Mononuclear cell (primary cell): Measurements from ENCODE around the gene RCE1. TPM values are rescaled to one million over a fixed set of nuclear protein-coding genes. Genes with fewer than 3 reads are reported as not detected.

Experiments used
- H3K27me3 ChIP-seq: 2 replicates; pipeline ENCODE4 v1.6.0; 2011; ENCODE audit warnings: low read length, control low read depth; ENCODE audit not compliant: insufficient read depth
- H3K4me1 ChIP-seq: 2 replicates; pipeline ENCODE4 v1.5.1; 2011; ENCODE audit warnings: mild to moderate bottlenecking, low read length, control low read depth; ENCODE audit not compliant: insufficient read depth
- H3K4me3 ChIP-seq: 2 replicates; pipeline ENCODE4 v1.5.1; 2011; ENCODE audit warnings: mild to moderate bottlenecking, low read length, moderate library complexity
- H3K9me3 ChIP-seq: 2 replicates; pipeline ENCODE4 v1.5.1; 2011; ENCODE audit warnings: low read depth, mild to moderate bottlenecking, control low read depth, low read length
- total RNA-seq: library from RNA; depleted of rRNA; stranded (reverse); fragments of >200 nt; gene quantifications from one replicate; pipeline ENCODE4 v1.2.3, GENCODE V29; 2012

Gene RCE1
- total RNA-seq, 1 donor: 20.9 TPM

DNA sequence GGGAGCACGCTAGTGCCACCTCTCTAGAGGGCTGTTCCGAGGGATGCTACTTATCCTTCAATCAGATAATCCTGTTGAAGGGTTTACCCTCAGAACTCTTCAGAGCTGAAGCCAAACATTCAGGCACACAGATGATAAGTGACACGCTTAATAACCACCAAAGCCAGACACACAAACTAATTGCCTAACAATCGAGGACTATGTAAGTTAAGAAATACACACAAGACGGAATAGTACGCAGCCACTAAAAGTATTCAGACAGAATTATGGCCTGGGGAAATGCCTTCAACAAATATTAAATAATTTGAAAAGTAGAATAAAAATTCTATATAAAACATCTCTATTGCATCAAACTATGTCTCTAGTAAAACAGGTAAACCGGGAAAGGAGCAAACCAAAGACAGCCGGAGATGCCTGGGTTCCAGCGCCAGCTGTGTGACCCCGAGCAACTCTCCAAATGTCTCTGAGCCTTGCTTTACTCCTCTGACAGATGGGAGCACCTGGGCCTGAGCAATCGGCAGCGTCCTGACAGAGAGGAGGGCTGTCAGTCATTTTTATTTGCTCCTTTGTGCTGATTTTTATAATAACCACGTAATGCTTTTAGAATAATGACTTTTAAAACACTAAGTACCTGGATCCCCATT is 25.0 kb downstream of the RCE1 start:
- no peaks in the 10 kb centered on the region for H3K9me3 ChIP-seq
- no peak overlapping the region for H3K4me3 ChIP-seq
- no peaks in the 10 kb centered on the region for H3K27me3 ChIP-seq
- H3K4me1 ChIP-seq: peaks cover 8% of the 10 kb centered on the region

DNA sequence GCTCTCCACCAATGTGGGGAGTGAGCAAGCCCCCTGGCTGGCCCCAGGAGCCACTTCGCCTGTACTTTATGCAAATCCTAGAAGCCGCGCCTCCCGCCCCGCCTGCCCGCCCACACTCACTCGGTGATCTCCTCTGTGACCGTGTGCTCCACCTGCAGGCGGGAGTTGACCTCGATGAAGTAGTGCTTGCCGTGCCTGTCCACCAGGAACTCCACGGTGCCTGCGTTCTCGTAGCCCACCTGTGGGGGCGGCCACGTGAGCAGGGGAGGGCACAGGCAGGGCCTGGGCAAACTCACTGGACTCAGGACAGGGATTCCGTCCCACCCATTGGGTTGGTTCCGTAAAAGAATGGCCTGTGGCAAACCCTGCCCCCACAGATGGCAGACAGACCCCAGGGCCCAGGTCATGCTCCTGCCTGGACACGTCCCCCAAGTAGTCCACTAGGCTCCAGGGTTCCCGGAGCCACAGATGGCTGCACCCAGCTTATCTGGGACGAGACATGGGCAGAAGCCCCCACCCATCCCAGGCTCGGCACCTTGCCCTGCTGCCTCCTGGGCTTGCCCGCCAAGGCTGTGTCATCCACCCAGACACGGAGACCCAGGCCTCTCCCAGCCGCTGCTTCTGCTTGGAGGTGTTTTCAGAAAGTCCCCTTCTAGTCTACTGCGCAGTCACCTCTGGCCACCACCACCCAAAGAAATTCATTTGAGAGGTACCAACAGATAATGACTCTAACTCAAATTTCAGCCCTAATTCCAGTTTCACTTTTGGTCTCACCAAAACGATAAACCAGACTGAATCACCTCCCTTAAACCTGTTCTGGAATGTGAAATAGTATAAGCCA is 25.7 kb downstream of the RCE1 start:
- Histone ChIP-seq H3K9me3 (no peaks in the 10 kb centered on the region), H3K4me3 (no peak overlapping the region), H3K27me3 (no peaks in the 10 kb centered on the region), H3K4me1 (peaks cover 8% of the 10 kb centered on the region)

DNA sequence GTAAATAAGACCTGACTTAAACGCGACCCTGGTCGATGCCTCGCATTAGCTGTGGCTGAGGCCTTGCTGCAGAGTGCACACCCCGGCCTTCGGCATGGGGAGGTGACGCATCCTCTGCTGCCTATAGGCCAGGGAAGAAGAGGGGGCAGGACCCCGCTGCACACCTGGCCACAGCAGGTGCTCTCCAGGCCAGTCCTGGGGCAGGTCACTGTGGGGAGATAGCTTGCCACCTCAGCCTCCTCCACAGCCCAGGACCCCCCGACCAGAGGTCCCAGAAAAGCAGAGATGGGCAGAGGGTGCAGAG is 26.3 kb downstream of the RCE1 start:
- Histone ChIP-seq H3K4me3 (no peak overlapping the region), H3K9me3 (no peaks in the 10 kb centered on the region), H3K27me3 (no peaks in the 10 kb centered on the region), H3K4me1 (peaks cover 8% of the 10 kb centered on the region)

DNA sequence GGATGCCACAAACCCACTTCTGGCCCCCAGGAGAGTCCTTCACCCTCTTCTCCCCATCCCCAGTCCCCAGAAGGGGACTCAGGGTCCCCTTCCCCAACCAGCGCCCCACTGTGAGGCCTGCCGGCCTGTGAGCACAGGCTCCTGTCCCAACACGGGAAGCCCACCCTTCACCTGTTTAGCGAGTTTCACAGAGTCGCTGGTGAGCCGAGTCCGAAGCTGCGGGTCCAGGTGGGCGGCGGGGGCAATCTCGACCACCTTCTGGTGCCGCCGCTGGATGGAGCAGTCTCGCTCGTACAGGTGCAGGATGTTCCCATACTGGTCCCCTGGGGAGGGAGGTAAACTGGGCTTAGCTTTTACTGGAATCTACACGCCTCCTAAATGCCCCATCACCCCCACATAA is 26.9 kb downstream of the RCE1 start:
- Histone ChIP-seq H3K4me1 (peaks cover 8% of the 10 kb centered on the region), H3K4me3 (no peak overlapping the region), H3K27me3 (no peaks in the 10 kb centered on the region), H3K9me3 (no peaks in the 10 kb centered on the region)

DNA sequence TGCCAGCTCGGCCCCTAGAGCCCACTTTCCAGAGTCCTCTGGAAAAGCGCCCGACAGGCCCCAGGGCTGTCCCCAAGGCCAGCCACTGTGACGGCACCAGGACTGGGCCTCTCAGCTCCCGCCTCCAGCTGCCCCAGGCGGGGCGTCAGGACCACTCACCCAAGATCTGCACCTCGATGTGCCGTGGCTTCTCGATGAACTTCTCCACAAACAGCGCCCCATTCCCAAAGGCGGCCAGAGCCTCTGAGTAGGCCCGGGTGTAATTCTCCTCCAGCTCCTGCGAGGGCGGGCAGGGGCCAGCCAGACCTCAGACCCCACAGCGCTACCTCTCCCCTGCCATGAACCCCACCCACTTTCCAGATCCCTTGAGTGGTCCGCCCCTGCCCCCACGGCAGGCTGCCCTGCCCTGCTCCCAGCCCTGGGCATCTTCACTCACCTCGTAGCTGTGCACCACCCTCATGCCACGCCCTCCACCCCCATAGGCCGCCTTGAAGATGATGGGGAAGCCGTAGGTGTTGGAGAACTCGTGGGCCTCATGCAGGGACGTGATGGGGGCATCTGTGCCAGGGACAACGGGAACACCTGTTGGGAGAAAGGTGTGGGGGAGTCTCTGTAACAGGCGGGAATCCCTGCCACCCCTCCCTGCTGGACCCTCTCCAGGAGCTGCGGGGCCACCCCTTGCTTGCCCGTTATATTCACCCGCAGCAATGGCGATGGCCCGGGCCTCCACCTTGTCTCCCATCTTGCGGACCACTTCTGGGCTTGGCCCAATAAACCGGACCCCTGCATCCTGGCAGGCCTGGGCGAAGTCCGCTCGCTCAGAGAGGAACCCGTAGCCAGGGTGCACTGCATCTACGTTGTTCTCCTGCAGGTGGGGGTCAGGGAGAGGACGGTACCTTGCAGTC is 27.6 kb downstream of the RCE1 start:
- Histone ChIP-seq H3K4me3 (no peak overlapping the region), H3K27me3 (no peaks in the 10 kb centered on the region), H3K4me1 (peaks cover 8% of the 10 kb centered on the region), H3K9me3 (no peaks in the 10 kb centered on the region)

DNA sequence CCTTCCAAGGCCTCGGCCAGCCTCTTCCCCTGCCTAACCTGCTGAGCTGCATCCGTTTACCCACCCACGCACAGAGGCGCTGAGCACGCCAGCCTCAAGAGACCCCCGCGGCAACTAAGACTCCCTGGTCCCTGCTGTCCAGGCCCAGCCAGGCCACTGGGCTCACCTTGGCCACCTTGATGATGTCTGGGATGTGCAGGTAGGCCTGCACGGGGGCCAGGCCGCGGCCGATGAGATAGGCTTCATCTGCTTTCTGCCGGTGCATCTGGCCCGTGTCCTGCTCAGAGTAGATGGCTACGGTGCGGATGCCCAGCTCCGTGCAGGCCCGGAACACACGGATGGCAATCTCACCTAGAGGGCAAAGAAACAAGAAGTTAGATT is 28.3 kb downstream of the RCE1 start:
- Histone ChIP-seq H3K4me1 (peaks cover 8% of the 10 kb centered on the region), H3K27me3 (no peaks in the 10 kb centered on the region), H3K4me3 (no peak overlapping the region), H3K9me3 (no peaks in the 10 kb centered on the region)

DNA sequence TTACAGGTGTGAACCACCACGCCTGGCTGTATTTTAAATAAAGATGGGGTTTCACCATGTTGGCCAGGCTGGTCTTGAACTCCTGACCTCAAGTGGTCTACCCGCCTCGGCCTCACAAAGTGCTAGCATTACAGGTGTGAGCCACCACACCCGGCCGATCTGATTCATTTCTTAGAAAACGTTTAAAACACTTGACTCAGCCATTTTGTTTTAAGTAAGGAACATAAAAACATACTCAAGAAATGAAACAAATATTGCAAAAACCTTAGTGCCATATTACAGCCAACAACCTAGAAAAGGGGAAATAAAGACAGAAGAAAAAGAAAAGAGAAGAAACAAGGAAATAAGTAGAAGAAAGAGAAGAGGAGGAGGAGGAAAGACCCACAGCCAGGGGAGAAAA is 31.0 kb downstream of the RCE1 start:
- no peaks in the 10 kb centered on the region for H3K9me3 ChIP-seq
- H3K4me3 ChIP-seq: no peak overlapping the region
- no peaks in the 10 kb centered on the region for H3K4me1 ChIP-seq
- no peaks in the 10 kb centered on the region for H3K27me3 ChIP-seq

DNA sequence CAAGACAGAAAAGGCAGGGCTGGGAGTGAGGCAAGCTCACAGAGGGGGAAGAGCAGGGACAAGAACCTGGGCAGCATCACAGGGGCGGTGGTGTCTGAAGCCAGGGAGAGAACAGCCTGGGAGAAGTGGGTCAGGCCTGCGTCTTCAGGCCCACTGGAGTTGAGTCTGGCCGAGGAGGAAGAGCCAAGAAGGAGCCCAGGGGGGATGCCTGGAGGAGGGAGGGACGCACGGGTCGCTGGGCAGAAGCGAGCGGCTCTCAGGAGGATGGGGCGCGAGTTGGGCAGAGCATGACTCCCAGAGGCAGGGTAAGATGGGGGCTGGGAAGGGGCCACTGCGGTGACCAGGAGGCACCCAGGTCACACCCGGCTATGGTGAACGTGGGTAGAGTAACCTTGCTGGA is 32.1 kb downstream of the RCE1 start:
- Histone ChIP-seq H3K4me3 (no peak overlapping the region), H3K4me1 (no peaks in the 10 kb centered on the region), H3K27me3 (no peaks in the 10 kb centered on the region), H3K9me3 (no peaks in the 10 kb centered on the region)

DNA sequence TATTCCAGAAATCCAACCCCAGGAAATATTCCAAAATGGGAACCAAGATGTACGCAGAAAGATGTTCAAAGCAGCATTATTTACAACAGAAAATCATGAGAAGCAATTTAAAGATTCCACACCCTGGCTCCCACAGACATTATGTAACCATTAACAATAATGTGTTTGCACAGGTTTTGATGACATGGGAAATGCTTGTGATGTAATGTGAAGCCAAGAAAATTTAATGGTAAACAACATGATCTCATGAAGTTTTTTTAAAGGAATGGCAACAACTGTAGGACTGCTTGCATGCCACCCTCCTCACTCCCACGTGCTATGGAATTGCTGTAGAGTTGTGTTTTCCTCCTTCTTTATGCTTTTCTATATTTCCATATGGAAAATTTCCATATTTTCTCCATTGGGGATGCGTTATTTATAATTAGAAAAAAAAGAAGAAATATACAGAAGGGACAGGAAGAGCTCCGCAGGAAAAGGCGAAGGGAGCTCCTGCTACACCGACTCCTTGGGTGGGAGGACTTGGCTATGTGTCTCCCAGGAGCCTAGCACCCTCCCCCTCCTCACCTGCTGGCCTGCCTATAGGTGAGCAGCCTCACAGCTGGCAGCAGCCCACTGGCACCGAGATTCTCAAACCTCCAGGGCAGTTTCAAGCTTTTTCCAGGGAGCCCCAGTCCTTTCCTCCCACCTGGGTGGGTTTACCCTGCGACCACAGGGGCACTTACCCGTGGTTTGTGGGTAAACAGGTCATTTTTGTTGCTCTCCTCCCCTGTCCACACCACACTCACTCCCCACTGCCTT is 34.5 kb downstream of the RCE1 start:
- no peaks in the 10 kb centered on the region for H3K27me3 ChIP-seq
- H3K9me3 ChIP-seq: no peaks in the 10 kb centered on the region
- H3K4me3 ChIP-seq: no peak overlapping the region
- H3K4me1 ChIP-seq: no peaks in the 10 kb centered on the region

DNA sequence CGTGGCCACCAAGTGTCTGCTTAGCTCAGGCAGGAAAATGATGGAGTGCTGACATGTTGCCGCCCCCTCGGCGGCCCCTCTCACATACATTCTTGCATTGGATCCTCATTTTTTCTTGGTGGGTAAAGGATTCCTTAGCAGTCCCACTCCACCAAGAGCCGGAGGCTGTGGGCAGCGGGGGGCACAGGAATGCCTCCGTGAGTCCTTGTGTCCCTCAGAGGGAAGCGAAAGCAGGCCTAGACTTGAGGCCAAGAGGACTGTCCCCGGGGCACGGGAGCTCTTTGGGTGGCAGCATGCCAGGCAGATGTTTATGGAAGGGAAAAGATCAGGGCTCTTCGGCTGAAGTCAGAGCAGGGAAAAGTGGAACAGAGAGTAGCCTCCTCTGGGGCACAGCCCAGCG is 35.2 kb downstream of the RCE1 start:
- Histone ChIP-seq H3K27me3 (no peaks in the 10 kb centered on the region), H3K4me1 (no peaks in the 10 kb centered on the region), H3K4me3 (no peak overlapping the region), H3K9me3 (no peaks in the 10 kb centered on the region)

DNA sequence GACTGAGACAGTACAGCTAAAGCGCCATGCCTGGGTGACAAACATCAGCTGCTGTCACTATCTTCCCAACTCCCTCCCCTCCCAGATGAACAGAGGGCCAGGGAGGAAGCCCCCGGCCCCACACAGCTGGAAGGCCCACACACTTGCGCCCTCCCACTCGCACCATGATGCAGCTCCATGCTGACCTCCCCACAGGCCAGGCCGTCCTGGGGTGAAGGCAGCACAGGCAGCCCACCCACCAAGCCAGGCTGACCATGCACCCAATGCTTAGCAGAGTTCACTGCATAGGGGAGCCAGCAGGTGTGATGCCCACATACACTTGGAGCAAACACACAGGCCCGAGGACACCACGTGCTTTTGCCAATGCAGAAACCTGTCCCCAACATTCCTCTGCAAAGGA is 35.8 kb downstream of the RCE1 start:
- Histone ChIP-seq H3K4me3 (no peak overlapping the region), H3K4me1 (no peaks in the 10 kb centered on the region), H3K27me3 (no peaks in the 10 kb centered on the region), H3K9me3 (no peaks in the 10 kb centered on the region)

DNA sequence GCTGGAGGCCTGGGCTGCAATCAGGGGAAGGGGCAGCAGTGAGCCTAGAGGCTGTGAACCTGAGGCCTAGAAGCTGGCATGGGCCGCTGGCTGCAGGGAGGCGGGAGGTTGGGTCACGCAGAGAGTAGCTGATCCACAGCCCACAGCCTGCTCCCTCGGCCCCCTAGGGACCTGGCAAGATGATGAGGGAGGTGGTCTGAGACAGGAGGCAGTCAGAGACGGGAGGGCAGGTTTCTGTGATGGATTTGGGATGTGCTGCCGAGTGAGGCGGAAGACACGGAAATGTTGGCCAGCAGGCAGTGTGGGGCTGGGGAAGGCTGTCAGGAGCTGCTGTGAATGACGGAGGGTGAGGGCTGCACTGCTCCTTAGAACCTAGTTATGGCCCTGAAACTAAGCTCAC is 36.3 kb downstream of the RCE1 start:
- Histone ChIP-seq H3K4me1 (no peaks in the 10 kb centered on the region), H3K9me3 (no peaks in the 10 kb centered on the region), H3K27me3 (no peaks in the 10 kb centered on the region)

DNA sequence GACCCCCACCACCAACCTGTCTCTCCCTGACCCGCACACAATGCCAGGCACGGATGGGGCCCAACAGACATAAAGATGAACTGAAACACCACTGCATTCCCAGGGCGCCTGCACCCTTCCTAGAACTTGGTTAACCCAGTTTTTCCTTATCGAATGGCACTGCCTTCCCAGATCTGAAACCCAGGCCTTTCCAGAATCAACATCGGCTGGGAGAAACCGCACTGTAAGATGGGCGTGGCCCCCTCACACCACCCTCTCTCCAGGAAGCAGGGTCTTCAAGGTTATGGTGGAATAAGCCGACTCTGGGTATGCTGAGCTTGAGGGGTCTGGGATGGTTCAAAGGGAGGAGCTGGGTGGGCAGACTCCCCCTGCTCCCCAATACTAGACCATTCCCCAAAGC is 36.8 kb downstream of the RCE1 start:
- H3K4me1 ChIP-seq: no peaks in the 10 kb centered on the region
- H3K4me3 ChIP-seq: no peak overlapping the region
- no peaks in the 10 kb centered on the region for H3K27me3 ChIP-seq
- no peaks in the 10 kb centered on the region for H3K9me3 ChIP-seq

More for the DNA sequence above, 36.3 kb downstream of the RCE1 start:
- H3K4me3 ChIP-seq: no peak overlapping the region

DNA sequence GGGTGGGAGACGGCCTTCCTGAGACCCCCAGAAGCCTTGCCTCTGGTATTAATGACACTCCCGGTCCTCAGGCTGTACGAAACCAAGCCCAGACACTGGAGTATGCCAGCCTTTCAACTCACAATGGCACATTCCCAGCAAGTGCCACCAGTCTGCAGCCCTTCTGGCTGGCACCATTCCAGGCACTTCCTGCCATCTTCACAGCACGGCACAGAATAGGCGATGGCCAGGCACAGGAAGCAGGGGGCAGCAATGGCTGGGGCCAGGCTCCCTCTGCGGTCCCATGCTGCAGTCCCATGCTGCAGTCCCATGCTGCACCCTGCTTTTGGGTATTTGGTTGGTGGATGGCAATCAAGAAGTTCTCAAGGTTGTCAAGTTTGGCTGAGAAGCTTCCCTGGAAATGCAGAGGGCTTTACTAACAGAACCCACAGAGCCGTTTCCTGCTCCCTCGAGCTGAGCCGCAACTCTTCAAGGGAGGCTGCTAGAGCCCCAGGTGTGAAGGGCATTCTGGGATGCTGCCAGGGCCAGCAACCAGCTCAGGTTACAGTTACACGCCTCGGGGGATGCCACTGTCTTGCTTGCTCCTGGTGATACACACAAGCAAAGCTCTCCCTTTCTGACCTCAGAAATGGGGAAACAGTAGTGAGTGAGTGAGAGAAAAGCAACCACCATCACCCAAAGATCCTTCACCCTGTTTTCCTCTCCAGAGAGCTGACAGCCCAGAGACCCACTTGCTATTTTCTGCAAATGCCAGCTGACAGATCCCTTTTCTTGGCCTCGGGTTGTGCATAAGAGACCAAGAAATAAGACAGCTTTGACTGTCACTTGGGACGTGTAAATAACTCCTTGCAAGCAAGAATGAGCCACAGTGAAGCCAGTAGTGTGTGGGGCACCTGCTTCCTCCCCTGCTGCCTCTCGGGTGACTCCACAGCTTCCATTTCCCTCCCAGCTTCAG is 37.5 kb downstream of the RCE1 start:
- Histone ChIP-seq H3K4me3 (no peak overlapping the region), H3K9me3 (no peaks in the 10 kb centered on the region), H3K4me1 (no peaks in the 10 kb centered on the region), H3K27me3 (no peaks in the 10 kb centered on the region)
